ENCODE data around the gene PRSS36. TPM values are rescaled to one million over a fixed set of nuclear protein-coding genes. Genes with fewer than 3 reads are reported as not detected.
A peak's percentile ranks its signal among the peaks of the same experiment; 100 is the strongest.

The PRSS36 gene
- total RNA-seq, 2 experiments from 2014 or later = not detected

- no peaks in the 10 kb centered on the region for H4K20me1 ChIP-seq (ENCODE audit: insufficient read depth, low read length)
- H3K4me3 ChIP-seq (ENCODE audit: low read depth, low read length, poor library complexity, severe bottlenecking) = no peak overlapping the region
- ChIA-PET CTCF (ENCODE audit: unreplicated experiment) (no interaction called here), POLR2A (interaction anchor here (0.6 kb wide), 3 partner anchors 21 to 541 kb away, joined by 3 to 7 read pairs (median 3); no protein-coding TSS in a partner anchor)
- BruUV-seq (replicated peaks) = no TSS peak
- no peak overlapping the region for H2AFZ ChIP-seq (ENCODE audit: low read length)
- no peak overlapping the region for H3K4me2 ChIP-seq (ENCODE audit: low read length)
- TF ChIP-seq CTCF (conservative IDR thresholded peaks at IDR 0.05; ENCODE audit: low read length) (no peak), EZH2phosphoT487 (IDR thresholded peaks at IDR 0.05; ENCODE audit: borderline replicate concordance, low read depth, low read length) (no peak)
- H3K4me1 ChIP-seq (ENCODE audit: insufficient read depth, low read length, poor library complexity, severe bottlenecking) = peaks cover 8% of the 10 kb centered on the region
- DNase-seq (ENCODE audit: low spot score) = no peak
- intact Hi-C loops (cut with micrococcal nuclease; ENCODE audit: unreplicated experiment) = no loop called here
- H3K36me3 ChIP-seq (ENCODE audit: insufficient read depth, low read length) = no peaks in the 10 kb centered on the region
- H3K9me2 ChIP-seq (ENCODE audit: insufficient read depth, low read length) = no peaks in the 10 kb centered on the region
- H3K79me2 ChIP-seq (ENCODE audit: insufficient read depth, low read depth, low read length) = no peaks in the 10 kb centered on the region
- H3K27ac ChIP-seq (ENCODE audit: low read depth, low read length, poor library complexity, severe bottlenecking) = no peak overlapping the region
- H3K9me3 ChIP-seq (ENCODE audit: low read length) = no peaks in the 10 kb centered on the region
Observed at GRCh38 chr16:31099860-31100638, 49.8 kb downstream of the PRSS36 start.

- TF ChIP-seq EZH2phosphoT487 (IDR thresholded peaks at IDR 0.05; ENCODE audit: borderline replicate concordance, low read depth, low read length) (no peak), CTCF (conservative IDR thresholded peaks at IDR 0.05; ENCODE audit: low read length) (no peak)
- peaks cover 23% of the 10 kb centered on the region for H3K79me2 ChIP-seq (ENCODE audit: insufficient read depth, low read depth, low read length)
- BruUV-seq (replicated peaks) = no TSS peak
Observed at GRCh38 chr16:31094424-31095120, 55.3 kb downstream of the PRSS36 start, which contains the start of gene VKORC1. Gene VKORC1 (minus strand): TSS chr16:31094797. CDS start chr16:31094729, 68 bp downstream.

More at GRCh38 chr16:31094424-31095120, 55.3 kb downstream of the PRSS36 start, which contains the start of gene VKORC1:
- H3K9me2 ChIP-seq (ENCODE audit: insufficient read depth, low read length) = no peaks in the 10 kb centered on the region
- POLR2A ChIA-PET = interaction anchor here (1.0 to 1.7 kb wide), 3 partner anchors 20 to 23 kb away, joined by 3 to 5 read pairs (median 4); partner anchors contain the start of genes KAT8, ZNF646 and ZNF668
- H4K20me1 ChIP-seq (ENCODE audit: insufficient read depth, low read length) = peaks cover 5% of the 10 kb centered on the region; the same call in 1 of the 2 replicates
- peak; percentile 92 for DNase-seq (ENCODE audit: low spot score)
- no peaks in the 10 kb centered on the region for H3K9me3 ChIP-seq (ENCODE audit: low read length)
- intact Hi-C loops (cut with micrococcal nuclease; ENCODE audit: unreplicated experiment) = loop anchor here (1.0 kb wide), 3 partner anchors 20 to 109 kb away; partner anchors contain the start of genes HSD3B7, ZNF646 and ZNF668
- peak within 1 kb of the TSS; percentile 100 for H3K4me2 ChIP-seq (ENCODE audit: low read length)
- CTCF ChIA-PET (ENCODE audit: unreplicated experiment) = no interaction called here
- peaks cover 18% of the 10 kb centered on the region for H3K4me1 ChIP-seq (ENCODE audit: insufficient read depth, low read length, poor library complexity, severe bottlenecking)
- peak within 1 kb of the TSS; percentile 81 for H2AFZ ChIP-seq (ENCODE audit: low read length)
- peaks cover 24% of the 10 kb centered on the region for H3K36me3 ChIP-seq (ENCODE audit: insufficient read depth, low read length)
- peak within 1 kb of the TSS; percentile 86 for H3K4me3 ChIP-seq (ENCODE audit: low read depth, low read length, poor library complexity, severe bottlenecking)
- peak within 1 kb of the TSS; percentile 71 for H3K27ac ChIP-seq (ENCODE audit: low read depth, low read length, poor library complexity, severe bottlenecking)
